ENCODE data around the gene MYO3B.

MYO3B gene

GRCh38 chr2:170484552-170484951 is 306.6 kb downstream of the MYO3B start:
- Histone ChIP-seq H3K23ac (ENCODE audit: low read length) (no peak overlapping the region), H2BK15ac (replicated peaks; ENCODE audit: low read depth) (no peak overlapping the region), H3K9ac (ENCODE audit: low read length) (no peak overlapping the region), H3K4me1 (ENCODE audit: control insufficient read depth, low read depth, low read length) (peaks cover 2% of the 10 kb centered on the region), H4K8ac (ENCODE audit: low read depth, low read length) (no peak overlapping the region), H2AK5ac (ENCODE audit: low read length) (no peak overlapping the region), H3K27me3 (ENCODE audit: insufficient read depth, low read length, poor library complexity) (no peaks in the 10 kb centered on the region), H4K5ac (ENCODE audit: low read length) (no peak overlapping the region), H3K36me3 (ENCODE audit: control insufficient read depth, insufficient read depth, low read length) (no peaks in the 10 kb centered on the region), H3K4me2 (ENCODE audit: low read length) (no peak overlapping the region), H3K4ac (ENCODE audit: low read depth, low read length) (no peak overlapping the region), H2BK120ac (ENCODE audit: low read depth, low read length) (no peak overlapping the region), H3K79me2 (ENCODE audit: control insufficient read depth, insufficient read depth, low read length) (no peaks in the 10 kb centered on the region), H3K56ac (ENCODE audit: low read length) (no peak overlapping the region), H2BK5ac (ENCODE audit: low read length) (no peak overlapping the region), H3K18ac (ENCODE audit: low read length) (no peak overlapping the region), H3K4me3 (ENCODE audit: low read length) (no peak overlapping the region), H3K27ac (ENCODE audit: low read depth, low read length) (no peak overlapping the region), H3K79me1 (ENCODE audit: low read length) (no peaks in the 10 kb centered on the region)
- no peak for DNase-seq

- Histone ChIP-seq H3K18ac (ENCODE audit: low read length) (no peak overlapping the region), H3K79me2 (ENCODE audit: control insufficient read depth, insufficient read depth, low read length) (no peaks in the 10 kb centered on the region), H2BK5ac (ENCODE audit: low read length) (no peak overlapping the region), H3K4me2 (ENCODE audit: low read length) (no peak overlapping the region), H3K27ac (ENCODE audit: low read depth, low read length) (no peak overlapping the region), H2BK15ac (replicated peaks; ENCODE audit: low read depth) (no peak overlapping the region), H4K5ac (ENCODE audit: low read length) (no peak overlapping the region), H2BK120ac (ENCODE audit: low read depth, low read length) (no peak overlapping the region), H3K23ac (ENCODE audit: low read length) (no peak overlapping the region), H2AK5ac (ENCODE audit: low read length) (no peak overlapping the region), H4K8ac (ENCODE audit: low read depth, low read length) (no peak overlapping the region), H3K56ac (ENCODE audit: low read length) (no peak overlapping the region), H3K4ac (ENCODE audit: low read depth, low read length) (no peak overlapping the region), H3K79me1 (ENCODE audit: low read length) (no peaks in the 10 kb centered on the region), H3K9ac (ENCODE audit: low read length) (no peak overlapping the region), H3K36me3 (ENCODE audit: control insufficient read depth, insufficient read depth, low read length) (no peaks in the 10 kb centered on the region), H3K27me3 (ENCODE audit: insufficient read depth, low read length, poor library complexity) (no peaks in the 10 kb centered on the region), H3K4me1 (ENCODE audit: control insufficient read depth, low read depth, low read length) (peaks cover 2% of the 10 kb centered on the region), H3K4me3 (ENCODE audit: low read length) (no peak overlapping the region)
- no peak for DNase-seq
- WGBS (ENCODE audit: extremely low coverage, insufficient coverage, low lambda C conversion rate) = no CpG with 5 or more reads among the region's 3 CpGs
Measured at GRCh38 chr2:170485254-170486026, 307.5 kb downstream of the MYO3B start.

- no peak overlapping the region for H2BK120ac ChIP-seq (ENCODE audit: low read depth, low read length)
- no peak overlapping the region for H3K27ac ChIP-seq (ENCODE audit: low read depth, low read length)
- H3K56ac ChIP-seq (ENCODE audit: low read length) = no peak overlapping the region
- no peak overlapping the region for H3K4ac ChIP-seq (ENCODE audit: low read depth, low read length)
- H3K4me3 ChIP-seq (ENCODE audit: low read length) = no peak overlapping the region
- no CpG with 5 or more reads among the region's 3 CpGs for WGBS (ENCODE audit: extremely low coverage, insufficient coverage, low lambda C conversion rate)
- H3K4me1 ChIP-seq (ENCODE audit: control insufficient read depth, low read depth, low read length) = peaks cover 2% of the 10 kb centered on the region
- DNase-seq = no peak
- H2BK15ac ChIP-seq (replicated peaks; ENCODE audit: low read depth) = no peak overlapping the region
- no peak overlapping the region for H3K4me2 ChIP-seq (ENCODE audit: low read length)
- no peak overlapping the region for H3K18ac ChIP-seq (ENCODE audit: low read length)
- no peak overlapping the region for H4K8ac ChIP-seq (ENCODE audit: low read depth, low read length)
- H4K5ac ChIP-seq (ENCODE audit: low read length) = no peak overlapping the region
- no peak overlapping the region for H2BK5ac ChIP-seq (ENCODE audit: low read length)
- no peaks in the 10 kb centered on the region for H3K79me2 ChIP-seq (ENCODE audit: control insufficient read depth, insufficient read depth, low read length)
- no peak overlapping the region for H3K9ac ChIP-seq (ENCODE audit: low read length)
- H3K36me3 ChIP-seq (ENCODE audit: control insufficient read depth, insufficient read depth, low read length) = no peaks in the 10 kb centered on the region
- no peaks in the 10 kb centered on the region for H3K27me3 ChIP-seq (ENCODE audit: insufficient read depth, low read length, poor library complexity)
- H3K79me1 ChIP-seq (ENCODE audit: low read length) = no peaks in the 10 kb centered on the region
- no peak overlapping the region for H2AK5ac ChIP-seq (ENCODE audit: low read length)
- no peak overlapping the region for H3K23ac ChIP-seq (ENCODE audit: low read length)
Measured at GRCh38 chr2:170486730-170487129, 308.8 kb downstream of the MYO3B start.

- no peak overlapping the region for H3K27ac ChIP-seq (ENCODE audit: low read depth, low read length)
- no peak overlapping the region for H2BK5ac ChIP-seq (ENCODE audit: low read length)
- no peak overlapping the region for H2AK5ac ChIP-seq (ENCODE audit: low read length)
- H3K27me3 ChIP-seq (ENCODE audit: insufficient read depth, low read length, poor library complexity) = no peaks in the 10 kb centered on the region
- no peak overlapping the region for H3K23ac ChIP-seq (ENCODE audit: low read length)
- H2BK15ac ChIP-seq (replicated peaks; ENCODE audit: low read depth) = no peak overlapping the region
- peak overlapping the region; percentile 55 for H3K4ac ChIP-seq (ENCODE audit: low read depth, low read length)
- H3K18ac ChIP-seq (ENCODE audit: low read length) = peak overlapping the region; percentile 30
- no peak overlapping the region for H3K9ac ChIP-seq (ENCODE audit: low read length)
- no peak overlapping the region for H4K5ac ChIP-seq (ENCODE audit: low read length)
- no peak overlapping the region for H4K8ac ChIP-seq (ENCODE audit: low read depth, low read length)
- H3K36me3 ChIP-seq (ENCODE audit: control insufficient read depth, insufficient read depth, low read length) = no peaks in the 10 kb centered on the region
- H3K4me3 ChIP-seq (ENCODE audit: low read length) = no peak overlapping the region
- no CpG with 5 or more reads among the region's 1 CpG for WGBS (ENCODE audit: extremely low coverage, insufficient coverage, low lambda C conversion rate)
- H3K4me1 ChIP-seq (ENCODE audit: control insufficient read depth, low read depth, low read length) = peaks cover 2% of the 10 kb centered on the region
- H3K4me2 ChIP-seq (ENCODE audit: low read length) = no peak overlapping the region
- H3K56ac ChIP-seq (ENCODE audit: low read length) = no peak overlapping the region
- no peaks in the 10 kb centered on the region for H3K79me1 ChIP-seq (ENCODE audit: low read length)
- no peaks in the 10 kb centered on the region for H3K79me2 ChIP-seq (ENCODE audit: control insufficient read depth, insufficient read depth, low read length)
- no peak overlapping the region for H2BK120ac ChIP-seq (ENCODE audit: low read depth, low read length)
- peak; percentile 57 for DNase-seq
Measured at GRCh38 chr2:170488807-170489206, 310.9 kb downstream of the MYO3B start.

GRCh38 chr2:170492010-170492409 is 314.1 kb downstream of the MYO3B start:
- DNase-seq = no peak
- H3K18ac ChIP-seq (ENCODE audit: low read length) = peak overlapping the region; percentile 60
- H4K5ac ChIP-seq (ENCODE audit: low read length) = no peak overlapping the region
- H2AK5ac ChIP-seq (ENCODE audit: low read length) = no peak overlapping the region
- H3K4me2 ChIP-seq (ENCODE audit: low read length) = no peak overlapping the region
- H3K23ac ChIP-seq (ENCODE audit: low read length) = no peak overlapping the region
- WGBS (ENCODE audit: extremely low coverage, insufficient coverage, low lambda C conversion rate) = no CpG with 5 or more reads among the region's 3 CpGs
- H3K56ac ChIP-seq (ENCODE audit: low read length) = no peak overlapping the region
- no peaks in the 10 kb centered on the region for H3K36me3 ChIP-seq (ENCODE audit: control insufficient read depth, insufficient read depth, low read length)
- H3K4me1 ChIP-seq (ENCODE audit: control insufficient read depth, low read depth, low read length) = peaks cover 2% of the 10 kb centered on the region
- peak overlapping the region; percentile 61 for H2BK120ac ChIP-seq (ENCODE audit: low read depth, low read length)
- no peak overlapping the region for H2BK5ac ChIP-seq (ENCODE audit: low read length)
- no peaks in the 10 kb centered on the region for H3K27me3 ChIP-seq (ENCODE audit: insufficient read depth, low read length, poor library complexity)
- H3K4ac ChIP-seq (ENCODE audit: low read depth, low read length) = no peak overlapping the region
- no peaks in the 10 kb centered on the region for H3K79me2 ChIP-seq (ENCODE audit: control insufficient read depth, insufficient read depth, low read length)
- no peak overlapping the region for H4K8ac ChIP-seq (ENCODE audit: low read depth, low read length)
- H3K9ac ChIP-seq (ENCODE audit: low read length) = no peak overlapping the region
- no peaks in the 10 kb centered on the region for H3K79me1 ChIP-seq (ENCODE audit: low read length)
- no peak overlapping the region for H3K27ac ChIP-seq (ENCODE audit: low read depth, low read length)
- H3K4me3 ChIP-seq (ENCODE audit: low read length) = no peak overlapping the region
- H2BK15ac ChIP-seq (replicated peaks; ENCODE audit: low read depth) = peak overlapping the region; percentile 80
